ENCODE measurements around the gene CATSPERB.
"Not testable (repeated sequence)": the region's sequence is repeated elsewhere in the genome, so short reads cannot be mapped to it uniquely, and the experiment has no call there.

Gene CATSPERB, protein sequence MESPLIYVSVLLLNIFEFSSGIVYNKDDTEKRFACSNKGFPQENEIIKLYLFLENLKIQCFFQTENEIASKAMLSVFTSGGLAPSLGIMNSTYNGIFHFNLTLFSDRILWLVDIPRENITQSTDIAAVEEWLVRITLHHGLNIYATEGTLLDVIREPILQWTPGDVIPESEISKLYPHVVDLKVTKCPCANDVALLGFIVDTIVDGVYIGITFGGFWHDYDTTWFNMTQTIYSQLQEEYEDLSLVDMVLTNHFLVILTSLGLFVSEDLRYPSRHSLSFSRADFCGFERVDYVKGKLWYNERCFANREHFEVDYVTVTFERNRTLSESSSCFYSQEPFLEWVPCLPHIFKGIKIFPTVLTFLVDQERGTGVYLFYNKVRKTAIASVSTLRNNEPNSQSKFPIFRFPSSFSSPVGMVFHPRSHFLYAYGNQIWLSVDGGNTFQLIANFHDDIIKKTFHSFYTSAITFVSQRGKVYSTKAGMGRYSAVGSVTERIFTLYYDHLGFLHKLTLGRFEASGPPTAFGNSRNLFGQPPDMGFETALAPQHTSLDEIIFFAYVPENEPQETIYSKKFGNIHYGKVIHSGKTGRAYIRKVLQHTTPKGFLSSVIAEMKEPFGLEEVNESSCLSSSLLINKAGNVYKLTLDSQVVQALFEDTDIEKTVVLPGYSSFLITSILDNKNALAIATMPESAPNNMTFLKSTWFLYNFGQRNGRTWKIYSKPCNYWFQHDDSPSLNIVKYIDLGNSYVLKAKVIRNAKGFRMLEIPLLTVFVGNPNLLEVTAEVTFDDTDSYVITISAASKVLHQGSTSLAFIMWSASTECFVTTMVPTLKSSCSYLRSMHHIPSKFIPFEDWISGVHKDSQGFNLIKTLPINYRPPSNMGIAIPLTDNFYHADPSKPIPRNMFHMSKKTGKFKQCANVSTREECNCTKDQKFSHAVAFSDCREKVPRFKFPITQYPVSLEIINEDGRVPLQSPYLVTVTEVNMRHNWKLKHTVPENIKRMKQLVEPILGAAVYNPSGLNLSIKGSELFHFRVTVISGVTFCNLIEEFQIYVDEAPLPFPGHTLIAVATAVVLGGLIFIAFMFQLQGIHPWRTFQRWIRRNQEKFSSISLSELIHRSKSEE

DNA sequence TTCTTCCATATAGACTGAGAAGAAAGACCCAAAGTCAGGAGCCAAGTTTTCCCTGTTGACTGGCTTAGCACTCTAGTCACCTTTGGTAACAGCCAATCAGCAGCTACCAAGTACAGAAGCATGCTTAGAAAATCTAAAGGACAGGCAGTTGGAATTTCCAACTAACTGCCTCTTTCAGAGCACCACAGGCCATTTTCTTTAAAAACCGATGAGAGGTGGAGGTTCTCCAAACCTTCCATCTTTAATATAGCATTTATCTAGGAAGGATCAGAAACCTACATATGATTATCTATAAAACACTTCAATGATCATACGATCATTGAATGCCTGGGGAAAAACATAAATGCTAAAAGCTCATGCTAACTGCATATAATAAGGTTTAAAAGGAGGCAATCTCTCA, at the start of gene CATSPERB:
CATSPERB (minus strand) TSS at position 101 of the 400 bp plus-strand sequence. CDS start 2,607 bp downstream, outside the sequence.
- no peak for DNase-seq

DNA sequence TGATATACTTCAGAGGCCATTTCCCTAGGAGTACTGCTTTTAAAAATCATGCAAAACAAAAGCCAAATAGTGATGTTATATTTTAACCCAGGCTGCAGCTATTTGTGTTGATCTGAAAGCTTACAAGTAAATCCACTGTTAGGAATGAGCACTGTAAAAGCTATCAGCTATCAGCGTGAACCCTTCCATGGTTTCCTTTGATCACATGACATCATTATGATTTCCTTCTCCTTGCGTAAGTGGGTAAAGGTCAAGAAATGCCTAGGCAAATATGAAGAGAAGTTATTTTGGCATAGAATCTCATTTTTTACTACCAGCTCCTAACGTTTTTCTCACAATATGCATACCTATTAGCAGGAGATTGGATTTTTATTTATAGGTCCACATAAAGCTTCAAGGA, 48.6 kb upstream of the CATSPERB start:
- no peak for DNase-seq

DNA sequence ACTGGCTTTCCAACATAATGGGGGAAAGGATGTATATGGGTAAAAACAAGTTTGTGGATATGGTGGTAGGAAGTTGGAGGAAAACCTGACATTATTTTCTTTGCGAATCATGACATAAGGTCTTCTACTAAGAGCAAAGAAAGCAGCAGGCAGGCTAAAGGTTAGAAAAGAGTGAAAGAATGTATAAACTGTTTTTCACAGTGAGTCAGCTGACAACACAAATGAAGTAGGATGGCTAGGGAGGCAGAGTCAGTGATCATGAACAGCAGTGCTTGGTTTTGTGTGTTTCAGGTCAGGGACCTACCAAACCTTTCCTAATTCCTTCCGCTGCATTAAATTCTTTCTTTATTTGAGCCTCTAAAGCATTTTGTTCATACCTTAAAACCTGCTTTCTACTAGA, 46.3 kb upstream of the CATSPERB start:
- DNase-seq: no peak

DNA sequence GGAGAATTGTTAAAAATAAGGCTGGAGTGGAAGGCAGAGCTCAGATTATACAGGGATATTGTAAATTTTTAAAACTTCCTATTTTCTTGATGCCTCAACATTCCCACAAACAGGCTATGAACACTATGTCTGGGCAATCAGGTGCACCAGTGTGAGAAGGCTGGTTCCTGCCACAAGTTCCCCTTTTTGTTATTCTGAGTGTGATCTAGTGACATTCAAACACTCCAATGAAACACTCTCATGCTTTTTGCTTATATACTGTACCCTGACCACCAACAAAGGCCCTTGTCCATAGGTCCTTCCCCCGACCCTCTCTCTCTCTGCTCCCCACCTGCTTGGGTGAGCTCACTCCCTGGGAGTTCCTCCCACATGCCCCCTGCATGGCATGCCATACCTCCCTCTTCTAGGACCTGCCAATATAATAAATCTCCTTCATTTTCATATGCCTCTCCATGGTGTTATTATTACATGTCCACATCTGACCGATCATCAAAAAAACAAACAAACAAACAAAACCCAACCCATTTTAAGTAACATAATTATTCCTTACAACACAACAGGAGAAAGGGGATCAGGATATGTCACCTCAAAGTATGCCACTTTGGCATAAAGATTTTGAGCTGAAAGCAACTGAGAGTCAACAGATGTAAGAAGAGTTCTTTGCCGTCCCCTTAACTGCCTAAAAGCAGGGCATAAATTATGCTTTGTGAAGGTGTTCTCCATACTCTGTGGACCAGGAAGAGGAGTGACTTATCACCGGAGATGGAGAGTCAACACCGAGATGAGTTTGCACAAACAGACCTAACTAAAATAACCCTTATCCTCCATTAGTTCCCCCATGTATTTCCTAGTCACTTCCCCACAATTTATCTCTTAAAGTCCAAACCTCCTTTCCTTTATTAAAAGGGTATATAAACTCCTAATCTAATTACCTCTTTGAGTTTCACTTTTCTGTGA, 42.5 kb upstream of the CATSPERB start:
- no peak for DNase-seq

DNA sequence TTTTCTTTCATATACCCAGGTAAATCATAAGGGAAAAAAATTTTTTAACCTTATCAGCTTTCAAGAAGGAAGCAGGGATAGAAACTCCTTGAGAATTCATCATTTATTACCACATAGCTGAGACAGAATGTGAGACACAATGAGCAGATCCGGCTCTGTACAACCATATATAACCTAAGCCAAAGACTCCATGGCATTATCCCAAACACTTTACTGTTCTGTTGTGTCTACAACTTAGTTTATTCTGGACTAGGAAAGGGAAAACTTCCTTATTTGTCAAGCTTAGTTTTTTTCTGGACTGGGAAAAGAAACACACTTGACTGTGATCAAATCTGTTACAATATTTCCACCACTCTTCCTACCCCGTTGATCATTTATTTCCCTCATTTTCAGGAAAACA, 38.3 kb upstream of the CATSPERB start:
- no peak for DNase-seq

DNA sequence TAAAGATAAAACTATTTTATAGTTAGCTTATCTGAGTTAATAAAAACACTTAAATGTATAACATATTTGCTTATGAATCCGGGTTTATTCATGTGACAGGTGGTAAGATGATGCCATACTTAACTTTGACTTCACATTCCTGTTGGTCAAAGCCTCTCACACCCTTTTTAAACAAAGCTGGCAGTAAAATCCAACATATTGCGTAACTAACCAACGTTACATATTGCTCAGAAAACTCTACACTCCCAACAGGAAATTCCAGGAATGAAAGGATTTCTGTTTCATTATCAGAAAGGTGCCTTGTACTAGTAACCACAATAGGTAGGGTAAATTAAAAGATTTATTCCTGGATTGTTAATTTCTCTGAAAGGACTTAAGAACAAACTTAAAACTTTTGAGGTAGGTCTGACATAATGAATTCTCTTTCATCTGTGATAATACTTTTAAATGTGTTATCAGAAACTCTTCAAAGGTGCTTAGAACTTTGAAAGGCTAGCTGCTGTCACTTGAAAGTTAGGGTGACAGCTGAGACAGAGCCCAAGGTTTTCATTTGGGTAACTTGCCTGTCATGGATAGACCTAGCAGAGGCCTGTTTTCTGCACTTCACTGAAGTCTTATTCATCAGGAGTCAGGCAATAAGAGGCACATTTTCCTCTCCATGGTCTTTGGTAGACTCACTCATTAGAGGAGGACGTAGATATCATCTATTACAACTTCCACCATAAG, 23.8 kb upstream of the CATSPERB start:
- DNase-seq: no peak

DNA sequence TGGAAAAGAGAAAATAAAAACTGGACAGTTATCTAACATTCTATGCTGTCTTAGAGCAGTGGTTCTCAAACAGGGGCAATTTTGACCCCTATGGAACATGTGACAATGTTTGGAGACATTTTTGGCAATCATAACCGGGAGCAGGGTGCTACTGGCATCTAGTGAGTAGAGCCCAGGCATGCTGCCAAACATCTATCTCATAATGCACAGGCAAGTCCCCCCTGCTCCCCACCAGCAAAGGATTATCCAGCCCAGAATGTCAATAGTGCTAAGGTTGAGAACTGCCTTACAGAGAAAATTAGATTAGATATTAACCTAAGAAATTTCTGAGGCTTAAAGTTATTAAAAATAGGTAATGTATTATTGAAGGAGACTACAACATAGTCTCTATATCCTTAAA, 22.9 kb upstream of the CATSPERB start:
- no peak for DNase-seq

DNA sequence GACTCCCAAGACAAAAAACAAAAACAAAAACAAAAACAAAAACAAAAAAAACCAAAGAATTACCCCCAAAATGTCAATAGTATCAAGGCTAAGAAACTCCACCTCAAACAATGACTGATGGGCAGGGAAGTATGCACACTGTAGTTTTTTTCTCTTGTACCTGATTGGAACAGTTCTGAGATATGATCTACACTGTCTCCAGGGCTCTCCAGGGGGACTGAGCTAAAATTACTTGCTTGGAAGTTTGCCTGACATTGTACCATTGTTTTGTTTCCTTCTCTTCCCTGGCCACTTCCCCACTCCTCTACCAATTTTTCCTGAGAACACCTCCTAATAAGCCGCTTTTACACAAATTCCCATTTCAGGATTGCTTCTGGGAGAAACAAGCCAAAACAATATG, 22.3 kb upstream of the CATSPERB start:
- DNase-seq: no peak

DNA sequence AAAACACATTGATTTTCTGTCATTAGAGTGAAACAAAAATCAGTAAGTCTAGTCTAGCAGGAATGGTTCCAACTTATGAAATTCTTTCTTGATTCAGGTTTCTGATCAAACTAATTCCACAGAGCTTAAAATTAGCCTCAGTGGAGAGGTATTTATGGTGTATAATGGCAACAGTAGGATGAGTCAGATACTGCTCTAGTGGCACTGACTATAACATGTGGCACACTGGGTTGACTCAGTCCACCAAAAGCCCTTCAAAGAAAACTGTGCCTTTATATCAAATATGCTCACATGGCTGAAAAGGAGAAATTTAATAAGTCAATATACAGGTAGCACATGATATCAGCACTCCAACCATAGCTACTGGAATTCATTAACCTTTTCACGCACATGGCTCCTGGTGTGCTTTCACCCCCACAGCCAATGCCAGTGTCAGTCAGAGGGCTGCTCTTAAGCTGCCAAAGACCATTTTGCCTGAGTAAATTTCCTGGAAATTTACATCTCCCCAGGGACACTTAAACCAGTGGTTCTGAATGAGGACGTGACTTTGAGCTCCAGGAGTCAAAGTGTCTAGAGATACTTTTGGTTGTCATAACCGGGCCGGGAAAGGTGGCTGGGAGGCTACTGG, 21.7 kb upstream of the CATSPERB start:
- DNase-seq: no peak

DNA sequence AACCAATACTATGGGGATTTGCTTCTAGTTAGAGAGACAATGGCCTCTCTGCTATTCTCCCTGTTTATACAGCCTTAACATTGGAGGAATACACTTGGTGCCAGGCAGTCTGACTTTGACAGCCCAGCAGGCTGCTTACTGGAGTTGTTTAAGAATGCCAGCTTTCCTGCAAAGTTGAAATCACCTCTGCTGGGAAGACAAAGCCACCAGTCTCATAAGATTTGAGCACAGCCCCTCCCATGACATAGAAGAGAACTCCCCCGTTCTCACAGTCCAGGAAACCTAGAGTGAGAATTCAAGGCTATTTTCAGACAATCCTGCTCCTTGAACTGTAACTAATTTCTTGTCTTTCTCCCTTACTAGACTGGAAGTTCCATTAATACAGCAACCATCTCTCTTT, 21.1 kb upstream of the CATSPERB start:
- no peak for DNase-seq

DNA sequence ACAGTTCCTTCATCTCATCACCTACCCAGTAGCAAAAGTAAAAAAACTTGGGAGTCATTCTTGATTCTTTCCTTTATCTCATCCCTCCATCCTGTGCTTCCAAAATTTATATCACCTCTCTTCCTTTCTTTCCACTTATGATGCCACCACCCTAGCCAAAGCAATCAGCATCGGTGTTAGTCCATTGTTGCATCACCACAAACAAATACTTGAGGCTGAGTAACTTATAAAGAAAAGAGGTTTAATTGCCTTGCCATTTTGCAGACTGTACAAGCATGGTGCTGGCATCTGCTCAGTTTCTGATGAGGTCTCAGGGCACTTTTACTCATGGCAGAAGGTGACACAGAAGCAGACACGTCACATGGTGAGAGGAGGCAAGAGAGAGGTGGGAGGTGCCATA, 19.8 kb upstream of the CATSPERB start:
- DNase-seq: no peak

DNA sequence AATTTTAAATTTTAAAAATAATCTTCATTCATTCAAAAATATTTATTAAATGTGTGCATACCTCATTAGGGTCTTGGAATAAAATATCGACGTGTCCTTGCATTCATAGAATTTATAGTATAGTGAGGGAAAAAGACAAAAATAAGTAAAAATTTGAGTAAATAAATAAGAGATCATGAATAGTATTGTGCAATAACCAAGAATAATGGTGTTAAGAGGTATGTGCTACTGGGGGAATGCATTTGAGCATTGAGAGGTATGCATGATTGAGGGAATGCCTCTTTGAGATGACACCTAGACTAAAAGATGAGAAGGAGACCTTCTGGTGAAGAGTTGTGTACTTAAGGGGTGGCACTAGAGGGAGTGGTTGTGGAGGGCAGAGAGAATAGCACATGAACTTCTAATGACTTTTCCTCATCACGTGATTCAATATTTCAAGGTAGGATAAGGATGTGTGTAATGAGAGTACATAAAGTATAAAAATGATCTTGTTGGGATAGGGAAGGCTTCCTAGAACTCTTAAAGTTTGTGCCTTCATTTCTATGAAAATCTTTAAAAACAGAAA, 18.8 kb upstream of the CATSPERB start:
- no peak for DNase-seq

DNA sequence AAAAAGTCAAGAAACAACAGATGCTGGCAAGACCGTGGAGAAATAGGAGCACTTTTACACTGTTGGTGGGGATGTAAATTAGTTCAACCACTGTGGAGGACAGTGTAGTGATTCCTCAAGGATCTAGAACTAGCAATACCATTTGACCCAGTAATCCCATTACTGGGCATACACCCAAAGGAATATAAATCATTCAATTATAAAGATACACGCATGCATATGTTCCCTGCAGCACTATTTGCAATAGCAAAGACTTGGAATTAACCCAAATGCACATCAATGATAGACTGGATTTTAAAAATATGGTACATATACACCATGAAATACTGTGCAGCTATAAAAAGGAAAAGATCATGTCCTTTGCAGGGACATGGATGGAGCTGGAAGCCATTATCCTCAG, 18.0 kb upstream of the CATSPERB start:
- no peak for DNase-seq

DNA sequence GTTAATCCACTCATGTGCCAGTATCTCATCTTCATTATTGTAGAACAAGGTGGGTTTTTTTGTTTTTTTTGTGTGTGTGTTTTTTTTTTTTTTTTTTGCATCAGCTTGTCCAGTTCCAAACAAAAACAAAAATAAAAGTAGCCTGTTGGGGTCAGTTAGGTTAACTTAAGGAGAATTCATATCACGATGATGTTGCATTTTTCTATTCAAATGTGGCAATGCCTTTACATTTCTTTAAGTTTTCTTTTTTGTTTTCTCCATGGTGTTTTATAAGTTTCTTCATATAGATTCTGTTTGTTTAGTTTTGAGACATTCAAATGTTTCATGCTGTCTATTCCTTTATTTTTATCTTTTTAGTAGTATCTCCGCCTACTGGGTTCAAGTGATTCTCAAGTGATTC, 16.2 kb upstream of the CATSPERB start:
- DNase-seq: no peak

DNA sequence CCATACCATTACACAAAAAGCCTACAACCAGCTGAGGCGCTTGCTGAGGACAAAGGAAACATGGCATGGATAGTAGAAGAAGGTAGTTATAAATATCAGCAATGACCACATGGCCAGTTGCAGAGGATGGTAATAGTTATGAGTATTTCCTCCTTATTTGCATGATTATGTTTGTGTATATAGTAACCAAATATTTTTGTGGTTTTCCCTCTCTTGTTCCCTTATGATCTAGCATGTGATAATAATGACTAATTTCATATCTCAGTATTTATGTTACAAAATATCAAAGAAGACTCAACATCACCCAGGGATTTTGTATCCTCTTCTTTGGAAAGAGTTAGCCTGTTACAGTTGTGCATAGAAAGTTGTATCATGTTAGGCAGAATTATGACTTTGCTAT, 13.5 kb upstream of the CATSPERB start:
- DNase-seq: no peak

DNA sequence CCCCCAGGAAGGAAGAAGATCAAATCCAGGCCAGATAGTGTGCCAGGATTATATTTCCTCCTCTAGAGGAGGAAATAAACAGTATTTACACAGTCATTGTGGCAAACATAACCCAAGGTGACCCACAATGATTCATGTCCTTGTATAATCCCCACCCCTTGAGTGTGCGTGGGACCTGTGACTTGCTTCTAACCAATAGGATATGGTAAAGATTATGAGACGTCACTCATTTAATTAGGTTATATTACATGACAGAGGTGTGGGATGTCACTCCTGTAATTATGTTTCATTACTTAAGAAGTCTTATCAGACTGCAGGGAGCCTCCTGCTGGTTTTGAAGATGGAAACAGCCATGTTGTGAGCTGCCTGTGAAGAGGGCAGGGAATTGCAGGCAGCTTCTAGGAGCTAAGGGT, 12.2 kb upstream of the CATSPERB start:
- DNase-seq: no peak

DNA sequence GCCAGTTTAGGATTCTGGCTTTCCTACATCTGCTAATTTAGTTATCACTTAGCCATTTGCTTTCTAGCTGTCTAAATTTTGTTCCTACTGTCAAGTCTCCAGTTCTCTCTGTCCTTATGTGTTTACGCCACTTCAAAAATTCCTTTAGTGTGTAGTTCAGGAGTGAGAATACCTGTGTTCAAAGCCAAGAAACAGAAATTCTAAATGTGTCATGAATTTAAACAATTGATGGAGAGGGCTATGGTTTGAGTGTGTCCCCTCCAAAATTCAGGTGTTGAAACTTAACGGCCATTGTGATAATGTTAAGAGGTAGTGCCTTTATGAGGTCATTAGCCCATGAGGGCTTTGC, 11.4 kb upstream of the CATSPERB start:
- no peak for DNase-seq

DNA sequence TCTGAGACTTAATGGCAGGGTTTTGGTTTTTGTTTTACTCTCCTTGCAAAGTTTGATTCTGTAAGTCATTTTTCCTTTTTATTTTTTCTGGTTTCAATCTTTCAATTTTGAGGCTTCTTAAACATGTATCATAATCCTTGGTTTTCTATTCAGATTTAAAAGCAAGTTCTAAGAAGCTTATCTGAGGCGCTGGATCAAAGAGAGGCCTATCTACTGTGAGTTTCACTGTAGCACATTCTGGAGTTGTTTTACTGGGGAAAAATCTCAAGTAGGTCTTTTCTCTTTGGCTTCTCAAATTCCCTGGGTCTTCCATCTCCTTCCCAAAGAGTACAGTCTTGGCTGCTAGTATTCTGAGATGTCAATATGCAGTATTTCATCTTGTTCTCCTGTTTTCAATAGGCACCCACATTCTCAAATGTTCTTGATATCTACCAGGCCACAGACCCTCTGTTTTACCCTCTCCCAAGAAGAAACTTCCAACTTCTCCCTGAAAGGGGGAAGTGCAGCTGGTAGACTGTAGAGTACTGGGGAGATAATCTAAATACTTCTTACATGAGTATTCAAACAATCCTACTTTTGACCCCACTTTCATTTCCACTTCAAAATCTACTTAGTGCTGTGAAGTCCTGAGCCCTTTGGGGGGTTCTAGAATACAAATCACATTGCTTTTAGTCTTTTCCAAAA, 10.9 kb upstream of the CATSPERB start:
- DNase-seq: no peak

DNA sequence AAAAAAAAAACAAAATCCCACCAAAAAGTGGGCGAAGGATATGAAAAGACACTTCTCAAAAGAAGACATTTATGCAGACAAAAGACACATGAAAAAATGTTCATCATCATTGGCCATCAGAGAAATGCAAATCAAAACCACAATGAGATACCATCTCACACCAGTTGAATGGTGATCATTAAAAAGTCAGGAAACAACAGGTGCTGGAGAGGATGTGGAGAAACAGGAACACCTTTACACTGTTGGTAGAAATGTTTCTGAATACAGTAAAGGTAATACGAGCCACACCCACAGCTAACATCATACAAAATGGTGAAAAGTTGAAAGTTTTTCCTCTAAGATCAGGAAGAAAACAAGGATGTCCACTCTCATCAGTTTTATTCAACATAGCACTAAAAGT, 8.0 kb upstream of the CATSPERB start:
- DNase-seq: not testable (repeated sequence)

DNA sequence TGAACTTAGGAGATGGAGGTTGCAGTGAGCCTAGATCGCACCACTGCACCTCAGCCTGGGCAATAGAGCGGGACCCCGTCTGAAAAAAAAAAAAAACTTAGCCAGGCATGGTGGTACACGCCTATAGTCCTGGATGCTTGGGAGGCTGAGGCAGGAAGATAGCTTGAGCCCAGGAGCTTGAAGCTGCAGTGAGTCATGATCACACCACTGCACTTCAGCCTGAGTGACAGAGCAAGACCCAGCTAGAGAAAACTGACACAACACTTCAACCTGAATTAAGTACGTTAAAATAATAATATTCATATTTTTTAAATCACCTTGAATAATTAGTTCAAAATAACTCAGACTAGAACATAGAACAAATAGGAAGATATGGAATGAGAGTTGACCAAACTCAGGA, 5.7 kb upstream of the CATSPERB start:
- no peak for DNase-seq

Data from right forelimb (tissue), 1 donor.